A172 (cell line): ENCODE results near the gene CTDNEP1. TPM values are rescaled to one million over a fixed set of nuclear protein-coding genes. Genes with fewer than 3 reads are reported as not detected.

Experiments
- DNase-seq: peaks from one replicate; pipeline ENCODE4 v3.0.0-alpha.2; 2015; ENCODE audit warnings: low spot score
- total RNA-seq: library from RNA; depleted of rRNA; stranded (reverse); fragments of >200 nt; shearing (Covaris generic); gene quantifications from 2 replicates; pipeline ENCODE4 v1.2.3, GENCODE V29; 2014; rRNA removed

CTDNEP1 gene
- total RNA-seq: 34.2 and 36.9 TPM in 2 replicates

DNA sequence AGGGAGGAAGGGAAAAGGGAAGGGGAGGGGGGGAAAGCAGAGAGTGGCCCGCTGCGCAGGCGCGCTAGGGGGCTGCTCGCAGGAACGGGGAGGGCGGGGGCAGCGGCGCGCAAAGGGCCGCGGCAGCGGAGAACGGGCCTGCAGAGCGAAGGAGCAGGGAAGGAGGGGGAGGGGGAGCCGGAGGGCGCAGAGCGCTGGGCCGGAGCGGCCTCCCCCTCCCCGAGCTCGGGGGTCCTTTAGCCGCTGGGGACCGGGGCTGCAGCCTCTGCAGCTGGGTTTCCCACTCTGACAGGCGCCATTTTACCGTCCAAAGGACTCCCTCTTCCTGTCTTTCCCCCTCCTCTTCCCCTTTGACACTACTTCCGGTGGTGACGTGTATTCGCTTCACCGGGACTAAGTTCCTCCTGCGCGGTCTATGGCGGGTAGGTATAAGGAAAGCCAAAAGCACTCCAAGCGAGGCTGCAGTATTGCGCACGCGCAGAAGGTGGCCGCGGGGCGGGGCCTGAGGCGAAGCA lies at the start of gene CTDNEP1:
Gene CTDNEP1, minus strand, starts transcription at position 74 of the 515 bp plus-strand sequence. CDS start 438 bp downstream, outside the sequence.
- DNase-seq: peak; percentile 99

DNA sequence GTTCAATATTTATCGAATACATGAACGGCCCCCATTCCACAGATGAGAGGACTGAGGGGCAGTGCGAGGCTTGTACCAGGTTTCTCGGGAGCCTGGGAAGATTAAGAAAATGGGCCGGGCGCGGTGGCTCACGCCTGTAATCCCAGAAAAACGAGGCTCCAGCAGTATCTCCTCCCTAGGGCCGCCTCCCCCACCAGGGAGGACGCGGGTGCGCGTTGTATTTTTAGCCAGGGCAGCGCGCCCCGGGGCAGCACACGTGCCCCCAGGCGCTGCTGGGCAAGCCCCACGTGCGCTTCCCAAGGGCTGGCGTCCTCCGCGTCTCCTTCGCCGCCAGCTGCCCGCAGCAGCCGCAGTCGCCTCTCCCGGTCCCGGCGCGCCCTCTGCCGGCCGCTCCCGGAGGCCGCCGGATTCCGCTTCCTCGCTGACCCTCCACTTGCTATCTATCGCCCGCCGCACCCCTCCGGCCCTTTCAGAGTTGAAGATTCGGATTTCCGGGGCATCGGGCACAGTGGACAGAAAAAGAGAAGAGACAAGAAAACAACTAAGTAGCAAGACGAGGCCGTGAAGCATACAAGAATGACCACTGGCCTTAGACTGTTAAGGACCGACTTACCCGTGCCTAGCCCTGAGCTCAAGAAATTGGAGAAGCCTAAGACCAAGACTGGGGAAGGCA lies 44.8 kb upstream of the CTDNEP1 start:
- DNase-seq: peak; percentile 72

DNA sequence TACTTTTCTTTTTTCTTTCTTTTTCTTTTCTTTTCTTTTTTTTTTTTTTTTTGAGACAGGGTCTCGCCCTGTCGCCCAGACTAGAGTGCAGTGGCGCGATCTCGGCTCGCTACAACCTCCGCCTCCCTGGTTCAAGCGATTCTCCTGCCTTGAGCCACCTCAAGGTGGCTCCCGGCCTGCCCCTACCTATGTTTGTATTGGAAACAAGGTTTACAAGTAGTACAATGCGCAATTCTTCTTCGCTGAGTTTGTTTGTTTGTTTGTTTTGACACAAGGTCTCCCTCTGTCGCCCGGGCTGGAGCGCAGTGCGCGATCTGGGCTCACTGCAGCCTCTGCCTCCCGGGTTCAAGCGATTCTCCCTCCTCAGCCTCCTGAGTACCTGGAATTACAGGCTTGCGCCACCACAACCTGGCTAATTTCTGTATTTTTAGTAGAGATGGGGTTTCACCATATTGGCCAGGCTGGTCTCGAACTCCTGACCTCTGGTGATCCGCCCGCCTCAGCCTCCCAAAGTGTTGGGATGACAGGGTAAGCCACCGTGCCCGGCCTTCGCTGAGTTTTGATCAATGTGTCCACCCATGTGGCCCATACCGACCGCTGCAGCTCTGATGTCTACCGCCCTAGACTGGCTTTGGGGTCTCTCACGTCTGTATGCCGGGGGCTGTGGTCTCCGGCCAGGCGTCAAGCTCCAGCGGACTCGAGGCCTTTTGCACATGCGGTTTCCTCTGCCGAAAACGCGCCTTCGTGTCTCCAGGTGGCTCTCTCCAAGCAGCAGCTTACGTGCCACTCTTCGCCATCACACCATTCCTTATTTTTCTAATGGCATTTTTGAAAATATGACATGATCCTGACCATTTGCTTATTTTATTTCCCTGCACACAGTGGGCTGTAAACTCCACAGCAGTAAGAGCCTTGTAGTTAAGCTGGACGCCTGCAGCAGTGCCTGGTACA lies 44.0 kb upstream of the CTDNEP1 start:
- no peak for DNase-seq

- peak; percentile 33 for DNase-seq
Observed at GRCh38 chr17:7294614-7295153, 43.1 kb upstream of the CTDNEP1 start, which contains the start of gene YBX2. TSS of gene YBX2 (minus strand) at chr17:7294639. CDS start at chr17:7294500, 139 bp downstream.

- DNase-seq: no peak
Observed at GRCh38 chr17:7293816-7294613, 42.5 kb upstream of the CTDNEP1 start.

DNA sequence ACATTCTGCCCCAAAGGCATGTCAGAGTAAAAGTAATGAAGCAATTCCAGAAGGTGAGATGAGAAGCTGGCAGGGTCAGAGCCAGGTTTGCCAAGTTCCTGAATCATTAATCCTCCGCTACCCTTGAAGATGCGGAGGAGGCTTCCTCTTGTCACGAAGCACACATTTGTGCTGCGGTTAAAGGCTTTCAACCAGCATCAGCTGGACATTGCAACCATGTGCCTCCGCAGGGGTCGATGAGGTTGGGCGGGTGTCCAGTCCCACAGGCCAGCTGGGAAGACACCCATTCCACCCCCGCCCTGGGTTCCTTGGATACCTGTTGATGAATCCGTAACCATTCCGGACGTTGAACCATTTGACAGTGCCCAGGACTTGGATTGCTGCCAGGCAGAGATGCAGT lies 41.6 kb upstream of the CTDNEP1 start:
- no peak for DNase-seq

- DNase-seq: no peak
Observed at GRCh38 chr17:7292729-7293128, 41.2 kb upstream of the CTDNEP1 start.

GRCh38 chr17:7292194-7292593 lies 40.7 kb upstream of the CTDNEP1 start:
- no peak for DNase-seq

- no peak for DNase-seq
Observed at GRCh38 chr17:7290685-7291084, 39.2 kb upstream of the CTDNEP1 start.

- DNase-seq: no peak
Observed at GRCh38 chr17:7290166-7290565, 38.6 kb upstream of the CTDNEP1 start.

DNA sequence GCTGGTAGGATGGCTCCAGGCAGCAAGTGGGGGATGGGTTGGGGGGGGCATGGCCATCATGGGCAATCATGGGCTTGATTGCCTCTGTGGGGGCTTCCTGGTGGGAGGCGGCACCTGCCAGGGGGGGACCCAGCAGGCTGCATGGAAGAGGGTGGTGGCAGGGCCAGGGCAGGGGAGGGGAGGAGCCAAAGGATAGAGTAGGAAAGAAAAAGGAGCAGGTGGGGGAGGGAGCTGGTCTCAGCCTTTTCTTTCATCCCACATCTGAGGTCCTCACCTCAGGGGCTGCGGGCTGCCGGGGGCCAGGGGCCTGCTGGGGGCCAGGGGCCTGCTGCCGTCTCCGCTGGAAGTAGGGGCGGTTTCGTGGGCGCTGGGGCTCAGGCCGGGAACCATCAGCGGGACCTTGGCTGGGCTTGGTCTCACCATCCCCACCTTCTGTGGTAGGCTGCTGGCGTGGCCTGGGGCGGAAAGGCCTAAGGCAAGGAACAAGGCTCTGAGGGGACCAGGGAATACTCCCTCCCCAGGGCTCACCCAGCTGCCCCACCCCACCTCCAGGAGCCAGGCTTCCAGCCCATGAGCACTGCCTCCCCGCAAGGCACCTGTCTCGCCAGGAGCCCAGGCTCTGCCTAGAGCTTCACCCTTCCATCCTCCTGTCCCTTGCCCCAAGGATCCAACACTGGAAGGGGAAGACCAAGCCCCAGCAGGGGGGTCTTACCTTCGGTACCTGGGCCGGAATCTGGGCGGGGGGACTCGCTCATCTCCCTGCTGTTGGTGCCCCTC lies 37.9 kb upstream of the CTDNEP1 start:
- no peak for DNase-seq

DNA sequence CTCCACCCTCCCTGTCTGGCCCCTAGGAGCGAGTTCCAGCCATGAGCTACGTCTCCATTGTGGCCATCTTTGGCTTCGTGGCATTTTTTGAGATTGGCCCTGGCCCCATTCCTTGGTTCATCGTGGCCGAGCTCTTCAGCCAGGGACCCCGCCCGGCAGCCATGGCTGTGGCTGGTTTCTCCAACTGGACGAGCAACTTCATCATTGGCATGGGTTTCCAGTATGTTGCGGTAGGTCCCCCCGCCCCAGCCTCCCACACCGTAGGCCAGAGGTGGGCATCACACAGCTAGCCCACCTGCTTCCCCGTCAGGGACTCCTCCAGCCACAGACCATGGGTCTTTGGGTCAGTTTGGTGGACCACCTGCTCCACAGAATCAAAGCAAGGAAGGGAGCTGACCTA lies 34.1 kb upstream of the CTDNEP1 start:
- DNase-seq: no peak

DNA sequence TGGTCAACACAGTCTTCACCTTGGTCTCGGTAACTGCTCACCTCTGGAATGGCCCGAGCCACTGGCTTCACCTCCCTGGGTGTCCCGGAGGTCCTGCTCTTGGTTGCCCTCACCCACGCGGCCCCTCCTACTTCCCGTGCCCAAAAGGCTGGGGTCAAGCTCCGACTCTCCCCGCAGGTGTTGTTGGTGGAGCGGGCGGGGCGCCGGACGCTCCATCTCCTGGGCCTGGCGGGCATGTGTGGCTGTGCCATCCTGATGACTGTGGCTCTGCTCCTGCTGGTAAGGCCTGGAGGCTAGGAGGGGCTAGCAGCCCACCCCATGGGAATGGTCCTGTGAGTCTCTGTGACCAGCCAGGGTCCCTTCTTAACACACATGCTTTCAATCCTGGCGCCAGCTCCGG lies 33.4 kb upstream of the CTDNEP1 start:
- no peak for DNase-seq

DNA sequence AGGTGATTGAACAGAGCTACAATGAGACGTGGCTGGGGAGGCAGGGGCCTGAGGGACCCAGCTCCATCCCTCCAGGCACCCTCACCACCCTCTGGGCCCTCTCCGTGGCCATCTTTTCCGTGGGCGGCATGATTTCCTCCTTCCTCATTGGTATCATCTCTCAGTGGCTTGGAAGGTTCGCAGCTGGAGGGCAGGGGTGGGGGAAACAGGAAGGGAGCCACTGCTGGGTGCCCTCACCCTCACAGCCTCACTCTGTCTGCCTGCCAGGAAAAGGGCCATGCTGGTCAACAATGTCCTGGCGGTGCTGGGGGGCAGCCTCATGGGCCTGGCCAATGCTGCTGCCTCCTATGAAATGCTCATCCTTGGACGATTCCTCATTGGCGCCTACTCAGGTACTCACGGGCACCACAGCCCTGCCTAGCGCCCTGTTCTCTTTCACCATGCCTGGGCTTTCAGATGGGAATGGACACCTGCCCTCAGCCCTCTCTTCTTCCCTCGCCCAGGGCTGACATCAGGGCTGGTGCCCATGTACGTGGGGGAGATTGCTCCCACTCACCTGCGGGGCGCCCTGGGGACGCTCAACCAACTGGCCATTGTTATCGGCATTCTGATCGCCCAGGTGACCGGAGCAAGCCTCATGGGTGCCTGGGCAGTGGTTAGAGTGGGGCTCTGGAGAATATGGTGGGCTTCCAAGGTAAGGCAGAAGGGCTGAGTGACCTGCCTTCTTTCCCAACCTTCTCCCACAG lies 32.1 kb upstream of the CTDNEP1 start:
- DNase-seq: no peak

DNA sequence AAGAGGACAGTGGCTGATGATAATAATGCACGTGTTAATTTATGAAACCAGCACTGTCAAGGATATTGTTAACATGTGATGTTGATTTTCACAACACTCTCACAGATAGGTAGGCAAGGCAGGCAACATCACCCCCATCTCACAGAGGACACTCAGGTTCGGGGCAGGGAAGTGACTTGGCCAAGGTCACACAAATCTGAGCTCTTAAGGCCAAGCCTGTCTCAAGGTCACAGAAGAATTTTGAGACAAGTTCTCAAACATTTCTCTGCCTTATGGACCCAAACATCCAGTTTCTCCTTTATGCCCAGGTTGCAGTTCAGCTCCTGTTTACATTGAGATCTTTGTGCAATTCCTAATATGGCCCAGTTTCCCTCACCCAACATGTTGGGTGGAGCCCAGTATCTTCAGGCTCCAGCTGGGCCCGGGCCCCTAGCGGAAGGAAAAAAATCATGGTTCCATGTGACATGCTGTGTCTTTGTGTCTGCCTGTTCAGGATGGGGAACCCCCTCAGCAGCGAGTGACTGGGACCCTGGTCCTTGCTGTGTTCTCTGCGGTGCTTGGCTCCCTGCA lies 31.3 kb upstream of the CTDNEP1 start:
- DNase-seq: no peak

DNA sequence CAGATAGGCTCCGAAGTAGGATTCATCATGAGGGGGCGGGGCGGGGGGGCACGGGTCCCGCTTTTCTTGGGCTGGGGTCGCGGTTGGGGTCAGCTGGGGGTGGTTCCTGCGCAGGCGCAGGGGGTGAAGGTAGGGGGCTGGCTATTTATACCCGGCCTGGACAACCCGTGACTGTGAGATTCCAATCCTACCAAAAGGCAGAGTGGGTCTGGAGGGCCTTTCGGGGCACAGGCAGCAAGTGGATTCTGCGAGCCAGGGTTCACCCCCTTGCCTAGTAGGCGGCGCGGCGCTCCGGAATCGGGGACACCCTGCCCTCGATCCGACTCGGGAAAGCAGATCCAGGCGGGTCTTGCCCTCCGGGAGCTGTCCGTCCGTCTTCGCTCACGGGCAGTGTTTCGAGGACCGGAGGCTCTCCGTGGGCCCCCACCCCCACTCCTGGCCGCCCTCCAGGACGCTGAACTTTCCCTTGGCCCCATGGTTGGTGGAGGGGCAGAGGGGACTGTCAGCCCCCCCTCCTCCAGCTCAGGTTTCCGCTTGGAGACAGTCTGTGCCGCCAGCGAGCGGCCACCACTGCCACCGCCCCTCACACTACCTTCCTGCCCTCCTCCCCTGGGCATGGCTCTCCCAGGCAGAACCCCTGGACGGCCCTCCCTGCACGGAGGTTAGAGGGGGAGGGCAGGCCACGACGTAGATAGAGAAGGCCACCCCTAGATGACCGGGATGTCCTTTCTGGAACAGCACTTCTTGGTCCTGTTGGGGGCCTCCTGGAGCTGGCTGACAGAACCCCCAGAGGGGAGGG lies 30.6 kb upstream of the CTDNEP1 start:
- no peak for DNase-seq

- peak; percentile 88 for DNase-seq
Observed at GRCh38 chr17:7281074-7281952, 29.8 kb upstream of the CTDNEP1 start, which contains the start of gene SLC2A4. TSS of gene SLC2A4 (plus strand) at chr17:7281718. CDS start at chr17:7281935, 217 bp downstream.
